Aorta (tissue), 5 donors: Measurements from ENCODE around the gene FOXJ3. TPM values are rescaled to one million over a fixed set of nuclear protein-coding genes. Genes with fewer than 3 reads are reported as not detected.

Source experiments
- ATAC-seq: fragments of 200-7000 bp; cut with Tn5 transposase; one replicate; pipeline ENCODE4 v1.9.1; 2022; ENCODE audit warnings: moderate library complexity; ENCODE audit not compliant: low FRiP score
- DNase-seq, 2 donors: peaks; one replicate each; pipeline ENCODE4 v3.0.0-alpha.2; 2020
- H3K27ac ChIP-seq, 2 donors: one replicate each; pipeline ENCODE4 v1.5.1; 2013; ENCODE audit warnings: low read length in 2 of 2, mild to moderate bottlenecking in 2 of 2, moderate library complexity in 2 of 2, control low read depth in 1 of 2, inconsistent platforms in 1 of 2, low read depth in 1 of 2
- H3K27me3 ChIP-seq, 2 donors: one replicate each; pipeline ENCODE4 v1.6.1; 2013; ENCODE audit warnings: control low read depth in 1 of 2, low read length in 1 of 2, mild to moderate bottlenecking in 1 of 2, moderate library complexity in 1 of 2; ENCODE audit not compliant: insufficient read depth in 2 of 2, control insufficient read depth in 1 of 2
- H3K36me3 ChIP-seq, 2 donors: one replicate each; pipeline ENCODE4 v1.6.1; 2013; ENCODE audit warnings: control low read depth in 1 of 2, low read length in 1 of 2, mild to moderate bottlenecking in 1 of 2; ENCODE audit not compliant: insufficient read depth in 2 of 2, control insufficient read depth in 1 of 2
- H3K4me1 ChIP-seq, 2 donors: one replicate each; pipeline ENCODE4 v1.6.1; 2013; ENCODE audit warnings: low read length in 2 of 2, control low read depth in 1 of 2, mild to moderate bottlenecking in 1 of 2, moderate library complexity in 1 of 2; ENCODE audit not compliant: insufficient read depth in 2 of 2, control insufficient read depth in 1 of 2
- H3K4me3 ChIP-seq, 2 donors: one replicate each; pipeline ENCODE4 v1.5.1; 2013; ENCODE audit warnings: low read length in 2 of 2, control low read depth in 1 of 2, mild to moderate bottlenecking in 1 of 2
- H3K9me3 ChIP-seq: one replicate; pipeline ENCODE4 v1.6.1; 2013; ENCODE audit warnings: mild to moderate bottlenecking, low read length; ENCODE audit not compliant: control insufficient read depth
- WGBS, 2 donors: extraction: QIAGEN DNeasy Blood & Tissue Kit; methylation state at CpG; one replicate each; pipeline ENCODE4 v1.1.7; 2013; 5-methylcytosine and 5-hydroxymethylcytosine counted together
- intact Hi-C, 2 donors: fragments of 100-400 bp; cut with DNase I; formaldehyde crosslinking; loops; one replicate each; pipeline versions ENCODE4 v1.14.2 to v1.15.0; 2022
- polyA plus RNA-seq, 2 donors: library from polyadenylated mRNA; stranded (reverse); fragments of 200-250 nt; gene quantifications; one replicate each; pipeline ENCODE4 v1.2.3, GENCODE V29; 2013
- total RNA-seq, 2 donors: library from RNA; stranded (reverse); fragmentation: NEBNext Ultra II Directional; extraction: Animal tissue kit (Norgen Biotek cat#: 25700); gene quantifications; one replicate each; pipeline ENCODE4 v1.2.1, GENCODE V29; 2021
- donor health status: healthy with polysubstance abuse.
- donor health status: Bipolar disorder and iron deficiency.
- donor health status: DM: no; HTN: no; CAD: no.
- donor health status: DM: no; HTN: no; CAD: no.
- donor health status: DM: yes; HTN: yes; CAD: no.

Gene FOXJ3
- total and polyA plus RNA-seq, 4 donors, result 9.6 to 64.2 (median 30.7) TPM

DNA sequence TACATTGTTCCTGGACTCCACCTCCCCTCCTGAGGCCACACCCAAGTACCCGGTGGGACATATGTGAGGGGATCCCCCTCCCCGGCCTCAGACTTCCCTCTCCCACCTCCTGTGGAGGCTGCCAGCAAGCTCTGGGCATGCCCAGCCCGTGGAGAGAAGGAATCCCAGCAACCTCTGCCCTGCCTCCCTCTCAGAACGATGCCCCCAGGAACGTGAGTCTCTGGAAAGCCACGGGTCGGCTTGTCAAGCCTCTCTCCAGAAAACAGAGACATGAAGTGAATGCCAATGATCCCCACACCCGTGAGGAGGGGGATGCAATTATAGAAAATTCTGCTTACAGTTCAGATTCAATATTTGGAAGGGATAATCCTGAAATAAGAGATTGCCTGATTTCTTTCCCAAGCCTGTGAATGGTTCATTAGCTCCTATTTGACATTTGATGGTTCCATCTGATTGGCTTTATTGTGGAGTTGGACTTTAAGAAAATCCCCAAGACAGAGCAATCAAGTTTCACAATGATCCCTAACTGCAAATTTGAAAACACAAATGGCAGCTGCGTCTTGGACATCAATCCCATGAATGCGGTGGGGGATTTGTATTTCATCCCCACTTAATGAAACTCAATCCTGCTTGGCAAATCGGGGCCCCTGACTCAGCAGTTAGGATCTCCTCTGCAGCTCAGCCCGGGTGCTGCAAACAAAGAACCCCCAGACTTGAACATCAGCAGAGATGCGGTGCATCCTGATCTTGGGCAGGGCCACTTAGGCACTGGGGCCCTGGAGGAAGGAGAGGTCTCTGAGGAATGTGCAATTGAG, 190.9 kb downstream of the FOXJ3 start:
- intact Hi-C loops, result no loop called here
- 51 to 53% methylated on average over 13 of the region's 13 CpGs for WGBS, 2 donors
- H3K27me3 ChIP-seq, result peaks cover 0 to 2% of the 10 kb centered on the region in 2 donors

DNA sequence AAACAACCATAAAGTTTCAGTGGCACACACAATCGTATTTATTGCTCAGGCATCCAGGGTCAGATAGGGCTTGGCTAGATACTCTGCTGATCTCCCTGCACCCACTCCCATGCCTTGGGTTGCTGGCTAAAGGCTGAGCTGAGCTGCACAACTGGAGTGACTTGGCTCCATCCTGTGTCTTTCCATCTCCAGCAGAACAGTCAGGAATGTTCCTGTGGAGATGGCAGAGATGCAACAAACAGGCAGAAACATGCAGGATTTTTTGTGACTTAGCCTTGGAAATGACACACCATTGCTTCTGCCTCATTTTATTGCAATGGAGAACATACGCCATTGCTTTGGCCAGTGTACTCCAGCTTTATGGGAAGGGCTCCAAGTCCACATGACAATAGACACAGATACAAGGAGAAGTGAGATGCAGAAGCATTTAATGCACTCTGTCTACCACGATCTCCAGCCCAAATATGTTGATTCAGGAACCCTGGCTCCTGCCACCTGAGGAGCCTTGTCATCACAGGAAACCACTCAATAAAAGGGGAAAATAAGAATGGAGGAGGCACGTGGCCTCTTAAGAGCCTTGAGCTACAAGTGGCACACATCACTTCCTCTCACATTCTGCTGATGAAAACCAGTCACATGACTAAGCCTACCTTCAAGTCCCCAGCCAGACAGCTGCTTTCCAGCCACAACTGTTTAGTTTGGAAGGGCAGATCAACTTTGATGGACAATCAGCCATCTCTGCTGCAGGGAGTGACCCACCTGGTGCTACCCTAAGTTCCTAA, 191.9 kb downstream of the FOXJ3 start:
- Histone ChIP-seq H3K4me3 (no peak overlapping the region), H3K9me3 (no peaks in the 10 kb centered on the region), H3K4me1 (no peaks in the 10 kb centered on the region), H3K27ac (no peak overlapping the region), H3K36me3 (no peaks in the 10 kb centered on the region), H3K27me3 (peaks cover 0 to 2% of the 10 kb centered on the region in 2 donors)
- intact Hi-C loops, result no loop called here
- DNase-seq (no peak), ATAC-seq (no peak)
- WGBS, 2 donors, result 43 to 44% methylated on average over 4 of the region's 4 CpGs

More for the DNA sequence above, 190.9 kb downstream of the FOXJ3 start:
- no peaks in the 10 kb centered on the region for H3K4me1 ChIP-seq
- no peak overlapping the region for H3K27ac ChIP-seq
- H3K4me3 ChIP-seq, result no peak overlapping the region
- H3K36me3 ChIP-seq, result no peaks in the 10 kb centered on the region
- ATAC-seq (no peak), DNase-seq (no peak)
- H3K9me3 ChIP-seq, result no peaks in the 10 kb centered on the region

DNA sequence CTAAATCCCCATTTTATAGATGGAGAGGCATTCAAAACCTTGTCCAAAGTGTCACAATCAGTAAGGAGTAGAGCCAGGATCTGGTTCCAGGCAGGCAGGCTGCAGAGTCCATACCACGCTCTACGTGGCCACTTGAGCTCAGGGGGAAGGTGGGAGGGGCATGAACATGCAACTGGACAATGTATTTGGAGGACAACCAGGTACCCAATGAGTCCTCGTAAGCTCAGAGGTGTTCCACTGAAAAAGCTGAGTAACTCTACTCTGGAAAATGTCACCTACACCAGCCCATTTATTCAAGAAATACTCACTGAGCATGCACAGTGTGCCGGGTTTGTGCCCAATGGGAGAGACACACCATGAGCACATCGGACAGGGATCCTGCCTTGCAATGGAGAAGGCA, 193.1 kb downstream of the FOXJ3 start:
- H3K4me1 ChIP-seq, result no peaks in the 10 kb centered on the region
- H3K4me3 ChIP-seq, result no peak overlapping the region
- H3K9me3 ChIP-seq, result no peaks in the 10 kb centered on the region
- H3K27me3 ChIP-seq, result peaks cover 0 to 2% of the 10 kb centered on the region in 2 donors
- H3K36me3 ChIP-seq, result no peaks in the 10 kb centered on the region
- 66 to 74% methylated on average over 5 of the region's 5 CpGs for WGBS, 2 donors
- ATAC-seq, result no peak
- intact Hi-C loops, result no loop called here
- H3K27ac ChIP-seq, result no peak overlapping the region
- no peak for DNase-seq

DNA sequence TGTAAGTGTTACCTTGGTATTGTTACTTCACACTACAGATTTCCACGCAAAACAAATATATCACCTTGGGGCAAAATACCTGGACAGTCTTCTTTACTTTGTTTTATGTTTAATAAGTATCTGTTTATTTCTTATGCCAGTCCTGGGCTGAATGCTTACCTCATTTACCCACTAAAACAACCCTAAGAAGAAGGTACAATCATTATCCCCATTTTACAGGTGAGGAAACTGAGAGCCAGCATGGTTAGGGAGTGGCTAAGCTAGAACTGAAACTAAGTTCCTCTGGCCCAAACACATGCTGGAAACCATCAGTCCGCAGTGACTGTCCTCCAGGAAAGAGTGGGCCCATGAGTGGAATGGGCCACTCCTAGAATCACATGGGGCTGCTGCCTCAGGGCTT, 194.8 kb downstream of the FOXJ3 start:
- Histone ChIP-seq H3K9me3 (no peaks in the 10 kb centered on the region), H3K4me1 (no peaks in the 10 kb centered on the region), H3K27me3 (peaks cover 0 to 2% of the 10 kb centered on the region in 2 donors), H3K4me3 (no peak overlapping the region), H3K36me3 (no peaks in the 10 kb centered on the region), H3K27ac (no peak overlapping the region)
- intact Hi-C loops, result no loop called here
- 93 to 94% methylated on average over 2 of the region's 2 CpGs for WGBS, 2 donors
- ATAC-seq, result no peak
- DNase-seq, result no peak

DNA sequence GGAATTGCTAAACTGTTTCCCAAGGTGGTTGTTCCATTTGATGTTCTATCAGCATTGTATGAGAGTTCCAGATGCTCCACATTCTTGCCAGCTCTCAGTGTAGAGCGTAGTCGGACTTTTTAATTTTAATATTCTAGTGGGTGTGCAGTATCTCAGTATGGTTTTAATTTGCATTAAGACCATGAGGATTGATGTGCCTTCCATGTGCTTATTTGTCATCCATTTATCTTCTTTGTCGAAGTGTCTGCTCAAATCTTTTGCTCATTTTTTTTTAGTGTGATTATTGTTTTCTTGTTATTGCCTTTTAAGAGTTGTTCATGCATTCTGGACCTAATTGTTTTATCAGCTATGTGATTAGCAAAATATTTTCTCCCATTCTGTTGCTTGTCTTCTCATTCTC, 195.6 kb downstream of the FOXJ3 start:
- DNase-seq (no peak), ATAC-seq (no peak)
- WGBS, 2 donors, result 83 to 91% methylated on average over 3 of the region's 3 CpGs
- H3K27ac ChIP-seq, result no peak overlapping the region
- intact Hi-C loops, result no loop called here
- H3K27me3 ChIP-seq, result peaks cover 2 to 4% of the 10 kb centered on the region in 2 donors
- no peaks in the 10 kb centered on the region for H3K36me3 ChIP-seq
- no peaks in the 10 kb centered on the region for H3K9me3 ChIP-seq
- no peaks in the 10 kb centered on the region for H3K4me1 ChIP-seq
- no peak overlapping the region for H3K4me3 ChIP-seq

DNA sequence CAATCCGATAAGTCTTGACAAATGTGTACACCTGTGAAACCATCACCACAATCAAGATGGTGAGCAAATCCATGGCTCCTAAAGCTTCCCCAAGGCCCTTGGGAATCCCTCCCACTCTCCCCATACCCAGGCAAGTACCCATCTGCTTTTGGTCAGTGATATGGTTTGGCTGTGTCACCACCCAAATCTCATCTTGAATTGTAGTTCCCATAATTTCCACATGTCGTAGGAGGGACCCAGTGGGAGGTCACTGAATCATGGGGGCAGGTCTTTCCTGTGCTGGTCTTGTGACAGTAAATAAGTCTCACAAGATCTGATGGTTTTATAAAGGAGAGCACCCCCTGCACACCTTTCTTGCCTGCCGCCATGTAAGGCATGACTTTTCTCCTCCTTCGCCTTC, 196.4 kb downstream of the FOXJ3 start:
- H3K9me3 ChIP-seq, result no peaks in the 10 kb centered on the region
- 94 to 97% methylated on average over 4 of the region's 4 CpGs for WGBS, 2 donors
- peaks cover 2 to 4% of the 10 kb centered on the region in 2 donors for H3K27me3 ChIP-seq
- H3K4me3 ChIP-seq, result no peak overlapping the region
- no peak for DNase-seq
- intact Hi-C loops, result no loop called here
- no peaks in the 10 kb centered on the region for H3K36me3 ChIP-seq
- H3K4me1 ChIP-seq, result no peaks in the 10 kb centered on the region
- ATAC-seq, result no peak
- no peak overlapping the region for H3K27ac ChIP-seq

DNA sequence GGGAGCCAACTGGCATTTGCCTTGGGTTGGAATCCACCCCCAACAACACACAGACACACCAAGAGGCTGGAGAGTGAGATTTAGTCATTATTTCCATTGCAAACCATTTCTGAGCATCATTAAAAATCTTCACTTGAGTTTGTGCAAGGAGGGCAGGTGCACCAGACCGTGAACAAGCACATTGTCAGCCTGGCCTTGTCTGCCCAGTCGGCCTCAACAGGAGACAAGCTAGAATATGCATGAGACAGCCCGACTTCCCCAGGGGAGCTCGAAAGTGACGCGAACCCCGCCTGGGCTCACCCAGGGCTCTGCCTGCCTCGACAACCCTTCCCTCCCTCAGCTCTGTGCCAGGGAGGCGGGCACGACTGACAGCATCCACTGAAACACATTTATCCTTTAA, 197.3 kb downstream of the FOXJ3 start:
- intact Hi-C loops, result no loop called here
- ATAC-seq, result no peak
- WGBS, 2 donors, result 58 to 64% methylated on average over 10 of the region's 10 CpGs

DNA sequence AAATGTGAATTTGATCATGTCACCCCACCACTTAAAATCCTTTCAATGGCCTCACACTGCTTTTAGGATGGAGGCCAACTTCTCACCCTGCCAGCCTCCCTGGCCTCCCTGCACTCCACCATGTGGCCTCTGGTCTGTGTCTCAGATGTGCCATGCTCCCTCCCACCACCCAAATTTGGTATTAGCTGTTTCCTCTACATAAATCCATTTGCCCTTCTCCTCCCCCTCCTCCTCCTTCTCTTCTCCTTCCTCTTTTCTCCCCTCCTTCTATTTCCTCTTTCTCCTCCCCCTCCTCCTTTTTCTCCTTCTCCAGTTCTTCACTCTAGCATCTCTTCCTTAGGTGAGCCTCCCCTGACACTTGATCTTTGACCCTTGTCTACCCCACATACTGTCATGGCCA, 198.6 kb downstream of the FOXJ3 start:
- Histone ChIP-seq H3K9me3 (no peaks in the 10 kb centered on the region), H3K27ac (no peak overlapping the region), H3K36me3 (no peaks in the 10 kb centered on the region), H3K4me1 (no peaks in the 10 kb centered on the region), H3K4me3 (no peak overlapping the region), H3K27me3 (peaks cover 2 to 4% of the 10 kb centered on the region in 2 donors)
- no peak for DNase-seq
- no peak for ATAC-seq
- intact Hi-C loops, result no loop called here

More for the DNA sequence above, 197.3 kb downstream of the FOXJ3 start:
- Histone ChIP-seq H3K36me3 (no peaks in the 10 kb centered on the region), H3K4me3 (no peak overlapping the region), H3K27me3 (peaks cover 2 to 4% of the 10 kb centered on the region in 2 donors), H3K4me1 (no peaks in the 10 kb centered on the region), H3K27ac (no peak overlapping the region), H3K9me3 (no peaks in the 10 kb centered on the region)
- no peak for DNase-seq

DNA sequence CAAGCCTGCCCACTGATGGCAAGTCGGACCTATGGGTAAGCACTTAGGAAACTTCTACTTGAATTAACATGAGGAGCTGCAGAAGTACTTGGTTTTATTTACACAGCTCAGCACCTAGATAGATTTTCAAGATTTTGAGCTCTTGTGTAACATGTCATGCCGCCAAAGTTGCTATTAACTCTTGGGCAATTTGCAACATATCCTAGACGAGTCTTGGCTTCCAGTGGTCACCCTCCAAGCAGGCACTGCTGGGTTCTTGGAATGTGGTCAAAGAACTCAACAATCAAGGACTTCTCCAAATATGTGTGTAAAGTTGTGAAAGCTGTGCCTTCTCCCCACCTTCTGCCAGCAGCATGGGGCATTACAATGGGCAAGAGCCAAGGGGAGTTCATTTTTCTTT, 199.6 kb downstream of the FOXJ3 start:
- no peak overlapping the region for H3K4me3 ChIP-seq
- ATAC-seq, result no peak
- no peaks in the 10 kb centered on the region for H3K4me1 ChIP-seq
- intact Hi-C loops, result no loop called here
- no peaks in the 10 kb centered on the region for H3K9me3 ChIP-seq
- WGBS, 2 donors, result 41 to 63% methylated on average over 3 of the region's 3 CpGs
- H3K27me3 ChIP-seq, result peaks cover 1 to 4% of the 10 kb centered on the region in 2 donors
- H3K36me3 ChIP-seq, result no peaks in the 10 kb centered on the region
- DNase-seq, result no peak
- H3K27ac ChIP-seq, result no peak overlapping the region
